Measurements from ENCODE around the gene DTL. TPM values are rescaled to one million over a fixed set of nuclear protein-coding genes. Genes with fewer than 3 reads are reported as not detected.

The DTL gene, protein sequence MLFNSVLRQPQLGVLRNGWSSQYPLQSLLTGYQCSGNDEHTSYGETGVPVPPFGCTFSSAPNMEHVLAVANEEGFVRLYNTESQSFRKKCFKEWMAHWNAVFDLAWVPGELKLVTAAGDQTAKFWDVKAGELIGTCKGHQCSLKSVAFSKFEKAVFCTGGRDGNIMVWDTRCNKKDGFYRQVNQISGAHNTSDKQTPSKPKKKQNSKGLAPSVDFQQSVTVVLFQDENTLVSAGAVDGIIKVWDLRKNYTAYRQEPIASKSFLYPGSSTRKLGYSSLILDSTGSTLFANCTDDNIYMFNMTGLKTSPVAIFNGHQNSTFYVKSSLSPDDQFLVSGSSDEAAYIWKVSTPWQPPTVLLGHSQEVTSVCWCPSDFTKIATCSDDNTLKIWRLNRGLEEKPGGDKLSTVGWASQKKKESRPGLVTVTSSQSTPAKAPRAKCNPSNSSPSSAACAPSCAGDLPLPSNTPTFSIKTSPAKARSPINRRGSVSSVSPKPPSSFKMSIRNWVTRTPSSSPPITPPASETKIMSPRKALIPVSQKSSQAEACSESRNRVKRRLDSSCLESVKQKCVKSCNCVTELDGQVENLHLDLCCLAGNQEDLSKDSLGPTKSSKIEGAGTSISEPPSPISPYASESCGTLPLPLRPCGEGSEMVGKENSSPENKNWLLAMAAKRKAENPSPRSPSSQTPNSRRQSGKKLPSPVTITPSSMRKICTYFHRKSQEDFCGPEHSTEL
- total RNA-seq = 2.0 TPM
- not detected for polyA plus RNA-seq (ENCODE audit: insufficient read depth, low read depth, low replicate concordance)
- long read RNA-seq, donor 1, full-length matches to known transcripts = 1 of 1 reads
- long read RNA-seq, donor 1, partial matches to known transcripts = 0 of 1 reads
- long read RNA-seq, donor 1, other reads (novel, unspliced or antisense) = 0 of 1 reads
- long read RNA-seq, donor 2, full-length matches to known transcripts = 2 of 8 reads
- long read RNA-seq, donor 2, partial matches to known transcripts = 6 of 8 reads
- long read RNA-seq, donor 2, other reads (novel, unspliced or antisense) = 0 of 8 reads
- long read RNA-seq, donor 3, full-length matches to known transcripts = 1 of 1 reads
- long read RNA-seq, donor 3, partial matches to known transcripts = 0 of 1 reads
- long read RNA-seq, donor 3, other reads (novel, unspliced or antisense) = 0 of 1 reads
- long read RNA-seq, donor 4, full-length matches to known transcripts = 2 of 2 reads
- long read RNA-seq, donor 4, partial matches to known transcripts = 0 of 2 reads
- long read RNA-seq, donor 4, other reads (novel, unspliced or antisense) = 0 of 2 reads
- long read RNA-seq, donor 5, full-length matches to known transcripts = 2 of 2 reads
- long read RNA-seq, donor 5, partial matches to known transcripts = 0 of 2 reads
- long read RNA-seq, donor 5, other reads (novel, unspliced or antisense) = 0 of 2 reads
- long read RNA-seq, donor 6, full-length matches to known transcripts = 2 of 5,833 reads
- long read RNA-seq, donor 6, partial matches to known transcripts = 5,831 of 5,833 reads
- long read RNA-seq, donor 6, other reads (novel, unspliced or antisense) = 0 of 5,833 reads
- long read RNA-seq, donor 7, partial matches to known transcripts = 1 of 1 reads
- long read RNA-seq, donor 7, other reads (novel, unspliced or antisense) = 0 of 1 reads
- long read RNA-seq, donor 8, full-length matches to known transcripts = 1 of 2,258 reads
- long read RNA-seq, donor 8, partial matches to known transcripts = 2,257 of 2,258 reads
- long read RNA-seq, donor 8, other reads (novel, unspliced or antisense) = 0 of 2,258 reads
- long read RNA-seq, donor 9 = 0 reads
- long read RNA-seq, donor 10, full-length matches to known transcripts = 2 of 10 reads
- long read RNA-seq, donor 10, partial matches to known transcripts = 8 of 10 reads
- long read RNA-seq, donor 10, other reads (novel, unspliced or antisense) = 0 of 10 reads

- Histone ChIP-seq H3K9me3 (ENCODE audit: control insufficient read depth in 2 of 3, insufficient read depth in 1 of 3, low read length in 3 of 3) (no peaks in the 10 kb centered on the region), H3K36me3 (ENCODE audit: control insufficient read depth in 2 of 3, insufficient read depth in 3 of 3, low read length in 3 of 3) (no peaks in the 10 kb centered on the region), H3K27ac (ENCODE audit: low read depth in 2 of 2, low read length in 2 of 2) (peak within 1 kb of the TSS; percentile 87), H3K9ac (ENCODE audit: low read length in 3 of 3) (peak within 1 kb of the TSS; percentile 79 to 98 (median 86)), H3K4me1 (ENCODE audit: control insufficient read depth in 2 of 3, insufficient read depth in 2 of 3, low read depth in 1 of 3, low read length in 3 of 3) (peaks cover 0 to 7% (median 0%) of the 10 kb centered on the region in 3 donors), H3K4me3 (ENCODE audit: low read length in 3 of 3) (peak within 1 kb of the TSS; percentile 85 to 100 (median 87)), H3K27me3 (ENCODE audit: control insufficient read depth, insufficient read depth, low read length) (no peaks in the 10 kb centered on the region)
- TF ChIP-seq, protein P1, sequence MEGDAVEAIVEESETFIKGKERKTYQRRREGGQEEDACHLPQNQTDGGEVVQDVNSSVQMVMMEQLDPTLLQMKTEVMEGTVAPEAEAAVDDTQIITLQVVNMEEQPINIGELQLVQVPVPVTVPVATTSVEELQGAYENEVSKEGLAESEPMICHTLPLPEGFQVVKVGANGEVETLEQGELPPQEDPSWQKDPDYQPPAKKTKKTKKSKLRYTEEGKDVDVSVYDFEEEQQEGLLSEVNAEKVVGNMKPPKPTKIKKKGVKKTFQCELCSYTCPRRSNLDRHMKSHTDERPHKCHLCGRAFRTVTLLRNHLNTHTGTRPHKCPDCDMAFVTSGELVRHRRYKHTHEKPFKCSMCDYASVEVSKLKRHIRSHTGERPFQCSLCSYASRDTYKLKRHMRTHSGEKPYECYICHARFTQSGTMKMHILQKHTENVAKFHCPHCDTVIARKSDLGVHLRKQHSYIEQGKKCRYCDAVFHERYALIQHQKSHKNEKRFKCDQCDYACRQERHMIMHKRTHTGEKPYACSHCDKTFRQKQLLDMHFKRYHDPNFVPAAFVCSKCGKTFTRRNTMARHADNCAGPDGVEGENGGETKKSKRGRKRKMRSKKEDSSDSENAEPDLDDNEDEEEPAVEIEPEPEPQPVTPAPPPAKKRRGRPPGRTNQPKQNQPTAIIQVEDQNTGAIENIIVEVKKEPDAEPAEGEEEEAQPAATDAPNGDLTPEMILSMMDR (IDR thresholded peaks at IDR 0.05; ENCODE audit: borderline replicate concordance, extremely low read depth, insufficient read depth) = peak; percentile 64
- peak; percentile 99 to 100 (median 100) for DNase-seq
- peak; percentile 96 for FAIRE-seq
- intact Hi-C loops (cut with DNase I) = no loop called here
Measured at GRCh38 chr1:212035123-212035834, at the start of gene DTL, which contains the start of gene INTS7. DTL (plus strand) TSS chr1:212035748; CDS start chr1:212035891, 143 bp downstream. INTS7 (minus strand) TSS chr1:212035557; CDS start chr1:212035437, 120 bp downstream.

GRCh38 chr1:211986628-211987254 is 48.8 kb upstream of the DTL start:
- peaks cover 0 to 2% (median 0%) of the 10 kb centered on the region in 3 donors for H3K36me3 ChIP-seq (ENCODE audit: control insufficient read depth in 2 of 3, insufficient read depth in 3 of 3, low read length in 3 of 3)
- TF ChIP-seq, protein P1 (IDR thresholded peaks at IDR 0.05; ENCODE audit: borderline replicate concordance, extremely low read depth, insufficient read depth) = no peak
- H3K27ac ChIP-seq (ENCODE audit: low read depth in 2 of 2, low read length in 2 of 2) = no peak overlapping the region
- H3K4me1 ChIP-seq (ENCODE audit: control insufficient read depth in 2 of 3, insufficient read depth in 2 of 3, low read depth in 1 of 3, low read length in 3 of 3) = no peaks in the 10 kb centered on the region
- no peaks in the 10 kb centered on the region for H3K27me3 ChIP-seq (ENCODE audit: control insufficient read depth, insufficient read depth, low read length)
- H3K9ac ChIP-seq (ENCODE audit: low read length in 3 of 3) = no peak overlapping the region
- intact Hi-C loops (cut with DNase I) = no loop called here
- no peak for DNase-seq
- H3K4me3 ChIP-seq (ENCODE audit: low read length in 3 of 3) = no peak overlapping the region
- FAIRE-seq = no peak
- H3K9me3 ChIP-seq (ENCODE audit: control insufficient read depth in 2 of 3, insufficient read depth in 1 of 3, low read length in 3 of 3) = no peaks in the 10 kb centered on the region

All from kidney (tissue), 22 donors.